SK-N-MC (cell line): ENCODE results near the gene TNF.

ENCODE experiments used
- DNase-seq: peaks from one replicate; pipeline ENCODE4 v3.0.0-alpha.2; 2011; ENCODE audit warnings: low read depth, low spot score
- H3K27ac ChIP-seq: fragments of 200-600 bp; sonication (generic); 2 replicates; pipeline ENCODE4 v1.5.1; 2016; ENCODE audit warnings: mixed run types
- H3K36me3 ChIP-seq: fragments of 200-600 bp; sonication (generic); 2 replicates; pipeline ENCODE4 v1.6.1; 2017; ENCODE audit warnings: antibody characterized with exemption, low read length, mixed read lengths; ENCODE audit not compliant: insufficient read depth
- H3K4me3 ChIP-seq: fragments of 200-600 bp; sonication (generic); 2 replicates; pipeline ENCODE4 v1.5.1; 2016
- H3K9ac ChIP-seq: fragments of 200-600 bp; sonication (generic); 2 replicates; pipeline ENCODE4 v1.8.0; 2017; ENCODE audit warnings: mixed run types, mixed read lengths; ENCODE audit not compliant: insufficient read length
- H3K9me3 ChIP-seq: fragments of 200-600 bp; sonication (generic); 2 replicates; pipeline ENCODE4 v1.6.1; 2017; ENCODE audit warnings: low read depth, mild to moderate bottlenecking, antibody characterized with exemption, low read length, moderate library complexity, mixed read lengths
- EZH2 ChIP-seq: fragments of 200-600 bp; sonication (generic); IDR thresholded peaks from one replicate; pipeline ENCODE4 v1.6.1; 2017; ENCODE audit warnings: antibody characterized with exemption
- FOXP2 ChIP-seq: optimal IDR thresholded peaks from 2 replicates; pipeline ENCODE3; 2011; ENCODE audit warnings: mild to moderate bottlenecking, moderate library complexity; ENCODE audit not compliant: insufficient read depth; ENCODE audit errors: extremely low read length, control extremely low read depth
- POLR2AphosphoS5 ChIP-seq: IDR thresholded peaks from 2 replicates; pipeline ENCODE4 v1.6.1; 2012; ENCODE audit warnings: mild to moderate bottlenecking, low read depth, low read length, borderline replicate concordance

TNF gene

DNA sequence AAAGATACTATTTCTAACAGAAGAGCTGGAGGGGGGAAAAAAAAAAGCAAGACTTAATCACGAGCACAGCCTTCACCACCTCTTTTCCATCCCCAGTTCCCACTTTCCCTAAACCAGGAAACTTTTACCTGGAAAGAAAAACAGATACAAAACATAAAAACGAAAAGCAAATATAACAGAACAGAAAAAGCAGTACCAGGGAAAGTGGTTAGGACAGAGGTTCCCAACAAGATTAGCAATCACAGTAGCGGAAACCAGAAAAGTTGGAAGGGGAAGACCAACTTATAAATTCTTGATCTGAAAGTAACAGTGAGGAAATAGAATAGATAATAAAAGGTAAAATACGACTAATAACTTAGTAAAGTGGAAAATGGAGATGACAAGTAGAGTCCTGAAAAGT lies 34.7 kb upstream of the TNF start:
- no peak for DNase-seq
- Histone ChIP-seq H3K36me3 (peaks cover 54% of the 10 kb centered on the region), H3K9ac (peak overlapping the region; percentile 99), H3K27ac (peak overlapping the region; percentile 96), H3K4me3 (peak overlapping the region; percentile 91), H3K9me3 (no peaks in the 10 kb centered on the region)
- no peak for TF ChIP-seq FOXP2
- TF ChIP-seq EZH2: no peak
- TF ChIP-seq POLR2AphosphoS5: no peak; the same call in 1 of the 2 replicates

DNA sequence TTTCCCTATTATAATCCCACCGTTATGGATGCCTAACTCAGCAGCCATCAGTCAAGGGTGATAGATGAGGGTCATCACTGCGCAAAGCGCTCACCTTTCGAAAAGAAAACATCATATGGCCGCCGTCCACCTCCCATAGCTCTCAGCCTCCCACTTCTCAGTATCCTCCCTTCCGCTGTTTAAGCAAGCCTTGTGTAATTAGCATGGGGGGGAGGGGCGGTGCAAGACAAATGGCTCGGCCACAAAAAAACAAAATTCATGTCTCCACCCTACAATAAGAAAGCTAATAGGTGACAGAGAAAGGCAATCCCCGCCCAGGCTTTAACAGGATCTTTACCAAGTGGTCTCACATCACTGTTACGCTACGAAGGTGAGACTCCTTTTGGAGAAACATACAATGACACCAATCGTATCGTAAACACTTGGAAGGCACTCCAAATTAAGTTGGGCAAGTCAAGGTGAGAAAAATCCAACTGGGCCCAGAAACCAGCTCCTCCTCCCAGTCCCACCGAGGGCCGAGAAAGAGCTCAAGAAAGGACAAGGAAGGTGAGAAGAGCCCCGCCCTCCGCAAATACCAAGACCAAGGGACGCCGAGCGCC lies 34.2 kb upstream of the TNF start:
- Histone ChIP-seq H3K4me3 (peak overlapping the region; percentile 91), H3K9ac (peak overlapping the region; percentile 99), H3K27ac (peak overlapping the region; percentile 96), H3K36me3 (peaks cover 49% of the 10 kb centered on the region), H3K9me3 (no peaks in the 10 kb centered on the region)
- no peak for DNase-seq
- TF ChIP-seq EZH2 (no peak), FOXP2 (no peak), POLR2AphosphoS5 (no peak)

DNA sequence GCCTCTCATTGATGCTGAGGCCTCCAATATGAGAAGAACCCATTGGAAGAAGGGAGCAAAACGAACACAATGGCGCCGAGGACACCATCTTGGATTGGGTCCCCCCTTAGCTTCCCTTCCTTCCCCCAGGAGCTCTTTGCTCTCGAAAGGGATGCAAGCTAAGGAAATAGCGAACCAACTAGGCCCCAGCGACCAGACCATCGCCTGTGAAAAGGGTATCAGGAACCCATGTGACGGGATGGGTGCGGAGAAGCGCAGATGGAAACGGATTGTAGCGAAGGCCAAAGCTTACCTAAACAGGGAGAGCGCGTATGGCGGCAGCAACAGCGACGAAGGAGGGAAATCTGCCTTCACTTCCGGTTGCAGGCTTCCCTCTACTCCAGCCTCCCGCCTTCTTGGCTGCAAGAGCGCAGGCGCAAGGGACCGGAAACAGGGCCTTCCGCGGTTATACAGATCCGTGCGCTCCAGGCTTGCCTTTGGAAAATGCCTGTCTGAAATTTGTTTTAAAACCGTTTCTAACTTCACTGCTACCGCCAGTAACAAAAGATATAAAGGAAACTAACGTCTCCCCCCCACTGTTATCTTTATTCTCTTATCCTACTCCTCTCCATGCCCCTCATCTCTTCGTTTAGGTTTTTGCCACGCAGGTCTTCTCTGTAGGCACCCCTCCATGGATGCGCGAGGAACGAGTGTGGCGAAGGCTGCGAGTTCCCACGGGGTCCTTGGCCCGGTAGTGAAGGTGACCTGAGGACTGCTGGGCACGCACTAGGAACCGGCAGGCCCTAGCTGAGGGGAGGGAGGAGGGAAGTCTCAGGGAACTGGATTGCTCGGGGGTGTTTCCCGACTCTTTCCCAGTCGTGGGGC lies 33.5 kb upstream of the TNF start, which contains the start of gene DDX39B:
Gene DDX39B, minus strand, starts transcription at position 346 of the 864 bp plus-strand sequence. CDS start 1,471 bp downstream, outside the sequence.
- H3K4me3 ChIP-seq: peak within 1 kb of the TSS; percentile 91

DNA sequence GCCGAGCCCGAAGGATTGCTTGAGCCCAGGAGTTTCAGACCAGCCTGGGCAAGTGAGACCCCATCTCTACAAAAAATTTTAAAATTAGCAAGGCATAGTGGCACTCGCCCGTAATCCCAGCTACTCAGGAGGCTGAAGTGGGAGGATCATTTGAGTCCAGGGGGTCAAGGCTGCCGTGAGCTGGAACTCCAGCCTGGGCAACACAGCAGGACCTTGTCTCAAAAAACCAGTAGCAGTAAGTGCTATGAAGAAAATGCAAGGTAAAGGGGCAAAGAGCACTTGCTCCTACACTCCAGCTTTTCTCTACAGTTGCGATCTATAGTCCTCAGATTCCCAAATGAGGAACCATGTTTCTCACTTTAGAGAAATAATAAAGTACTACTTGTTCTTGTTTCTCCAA lies 31.7 kb upstream of the TNF start:
- Histone ChIP-seq H3K27ac (no peak overlapping the region), H3K36me3 (peaks cover 25% of the 10 kb centered on the region), H3K9ac (no peak overlapping the region), H3K9me3 (no peaks in the 10 kb centered on the region), H3K4me3 (no peak overlapping the region)
- DNase-seq: no peak
- TF ChIP-seq POLR2AphosphoS5 (no peak), FOXP2 (no peak), EZH2 (no peak)

More for the DNA sequence above, 33.5 kb upstream of the TNF start, which contains the start of gene DDX39B:
- no peak for TF ChIP-seq FOXP2
- no peak for TF ChIP-seq EZH2
- TF ChIP-seq POLR2AphosphoS5: peak; percentile 96
- DNase-seq: peak; percentile 98
- H3K36me3 ChIP-seq: peaks cover 42% of the 10 kb centered on the region
- H3K9me3 ChIP-seq: no peaks in the 10 kb centered on the region
- peak within 1 kb of the TSS; percentile 99 for H3K9ac ChIP-seq
- H3K27ac ChIP-seq: peak within 1 kb of the TSS; percentile 96

DNA sequence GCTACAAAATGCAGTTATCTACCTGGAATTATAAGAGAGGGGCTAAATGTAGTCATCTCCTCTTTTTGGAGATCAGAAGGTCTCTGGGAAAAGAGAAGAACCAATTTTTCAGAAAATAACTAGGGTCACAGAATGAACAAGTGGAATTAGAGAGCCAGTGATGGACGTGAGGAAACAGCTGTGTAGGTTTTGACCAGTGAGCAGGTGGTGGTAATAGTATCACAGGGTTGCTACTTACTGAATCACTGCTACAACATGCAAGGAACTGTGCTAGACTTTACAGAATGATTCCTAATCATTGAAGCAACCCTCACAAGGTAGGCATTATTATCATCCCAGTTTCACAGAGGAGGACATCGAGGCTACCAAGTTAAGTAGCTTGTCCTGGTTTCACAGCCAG lies 30.7 kb upstream of the TNF start:
- H3K4me3 ChIP-seq: no peak overlapping the region
- TF ChIP-seq POLR2AphosphoS5 (no peak), FOXP2 (no peak), EZH2 (no peak)
- H3K9me3 ChIP-seq: no peaks in the 10 kb centered on the region
- no peak overlapping the region for H3K27ac ChIP-seq
- no peak overlapping the region for H3K9ac ChIP-seq
- peaks cover 25% of the 10 kb centered on the region for H3K36me3 ChIP-seq
- DNase-seq: no peak

DNA sequence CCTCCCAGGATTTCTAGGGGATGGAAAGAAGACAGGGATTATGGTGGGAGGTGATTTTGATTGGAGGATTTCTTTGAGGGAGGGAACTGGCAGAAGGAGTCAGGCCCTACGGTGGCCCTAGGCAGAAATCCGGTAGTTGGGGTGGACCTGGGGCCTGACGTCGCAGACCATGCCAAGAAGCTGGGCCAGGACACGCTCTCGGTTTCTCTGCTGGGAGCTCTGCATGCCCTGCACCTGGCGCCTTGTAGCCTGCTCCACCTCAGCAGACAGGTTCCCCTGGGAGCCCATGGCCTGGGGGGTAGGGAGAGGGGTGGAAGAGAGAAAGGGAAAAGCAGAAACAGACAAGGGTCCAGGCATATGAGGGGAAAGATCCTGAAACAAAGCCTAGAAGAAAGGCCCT lies 30.1 kb upstream of the TNF start:
- H3K9me3 ChIP-seq: no peaks in the 10 kb centered on the region
- no peak overlapping the region for H3K9ac ChIP-seq
- H3K27ac ChIP-seq: no peak overlapping the region
- no peak overlapping the region for H3K4me3 ChIP-seq
- H3K36me3 ChIP-seq: peaks cover 22% of the 10 kb centered on the region
- DNase-seq: no peak
- no peak for TF ChIP-seq POLR2AphosphoS5

DNA sequence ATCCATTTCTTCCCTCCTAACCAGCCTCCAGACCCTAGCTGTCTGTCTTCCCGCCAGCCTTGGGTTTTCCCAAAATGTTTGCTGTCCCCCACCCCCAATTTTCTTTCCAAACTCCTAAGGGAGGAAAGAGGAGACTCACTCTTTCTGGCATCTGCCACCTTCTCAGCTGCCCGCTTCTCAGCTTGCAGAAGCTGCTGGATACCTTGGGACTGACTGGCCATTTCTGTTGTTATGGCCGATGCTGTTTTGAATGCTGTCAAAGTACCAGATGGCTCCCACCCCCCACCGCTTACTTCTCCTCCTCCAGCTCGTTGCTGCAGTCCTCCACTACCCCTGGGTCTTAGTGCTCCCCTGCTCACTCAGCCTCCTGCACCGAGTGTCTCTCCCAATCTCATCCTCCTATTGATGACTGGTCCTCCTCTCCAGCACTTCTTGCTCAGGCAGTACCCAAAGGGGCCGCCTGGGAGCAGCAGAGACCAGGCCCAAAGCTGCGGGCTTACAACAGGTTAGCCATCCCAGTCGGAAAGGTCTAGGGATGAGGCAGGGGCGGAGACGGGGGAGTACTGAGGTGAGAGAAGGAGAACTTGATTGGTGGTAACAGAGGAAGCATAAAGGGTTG lies 28.9 kb upstream of the TNF start, which contains the start of gene ATP6V1G2:
Gene ATP6V1G2, minus strand, starts transcription at position 270 of the 619 bp plus-strand sequence. Its CDS starts 49 bp downstream, at position 221.
- no peak for TF ChIP-seq POLR2AphosphoS5
- TF ChIP-seq FOXP2: no peak
- no peak for TF ChIP-seq EZH2
- H3K27ac ChIP-seq: peak within 1 kb of the TSS; percentile 92
- peak; percentile 82 for DNase-seq
- H3K36me3 ChIP-seq: peaks cover 19% of the 10 kb centered on the region; the same call in 1 of the 2 replicates
- peak within 1 kb of the TSS; percentile 91 for H3K9ac ChIP-seq
- peak within 1 kb of the TSS; percentile 86 for H3K4me3 ChIP-seq
- H3K9me3 ChIP-seq: no peaks in the 10 kb centered on the region
